ENCODE data around the gene ZFHX3. TPM values are rescaled to one million over a fixed set of nuclear protein-coding genes. Genes with fewer than 3 reads are reported as not detected.

Gene ZFHX3
- total RNA-seq, 1 experiment from 2014 or later = 1.5 TPM

DNA sequence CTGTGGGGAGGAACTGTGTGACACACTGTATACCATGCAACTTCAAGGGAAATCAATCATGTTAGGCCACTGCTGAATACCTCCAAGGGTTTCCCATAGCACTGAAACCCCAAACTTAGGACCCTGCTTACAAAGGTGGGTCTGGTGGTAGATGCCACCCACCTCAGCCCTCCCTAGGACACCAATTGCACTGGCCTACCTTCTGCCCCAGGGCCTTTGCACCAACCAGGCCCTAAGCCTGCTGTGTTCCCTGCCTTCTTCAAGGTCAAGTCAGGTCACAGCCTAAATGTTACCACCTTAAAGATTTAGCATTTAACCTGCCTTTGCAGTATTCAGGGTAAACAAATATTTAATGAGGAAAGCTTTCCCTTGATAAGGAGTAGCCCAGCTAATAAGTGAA, 185.8 kb downstream of the ZFHX3 start:
- no peak overlapping the region for H3K27ac ChIP-seq (ENCODE audit: insufficient read length, low read depth, low read length)
- TF ChIP-seq, protein P1, sequence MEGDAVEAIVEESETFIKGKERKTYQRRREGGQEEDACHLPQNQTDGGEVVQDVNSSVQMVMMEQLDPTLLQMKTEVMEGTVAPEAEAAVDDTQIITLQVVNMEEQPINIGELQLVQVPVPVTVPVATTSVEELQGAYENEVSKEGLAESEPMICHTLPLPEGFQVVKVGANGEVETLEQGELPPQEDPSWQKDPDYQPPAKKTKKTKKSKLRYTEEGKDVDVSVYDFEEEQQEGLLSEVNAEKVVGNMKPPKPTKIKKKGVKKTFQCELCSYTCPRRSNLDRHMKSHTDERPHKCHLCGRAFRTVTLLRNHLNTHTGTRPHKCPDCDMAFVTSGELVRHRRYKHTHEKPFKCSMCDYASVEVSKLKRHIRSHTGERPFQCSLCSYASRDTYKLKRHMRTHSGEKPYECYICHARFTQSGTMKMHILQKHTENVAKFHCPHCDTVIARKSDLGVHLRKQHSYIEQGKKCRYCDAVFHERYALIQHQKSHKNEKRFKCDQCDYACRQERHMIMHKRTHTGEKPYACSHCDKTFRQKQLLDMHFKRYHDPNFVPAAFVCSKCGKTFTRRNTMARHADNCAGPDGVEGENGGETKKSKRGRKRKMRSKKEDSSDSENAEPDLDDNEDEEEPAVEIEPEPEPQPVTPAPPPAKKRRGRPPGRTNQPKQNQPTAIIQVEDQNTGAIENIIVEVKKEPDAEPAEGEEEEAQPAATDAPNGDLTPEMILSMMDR (conservative IDR thresholded peaks at IDR 0.05) = no peak
- DNase-seq = no peak
- no peak overlapping the region for H3K4me2 ChIP-seq (ENCODE audit: insufficient read depth, insufficient read length, low read length)
- H3K4me1 Mint-ChIP-seq = peaks cover 3 to 8% of the 10 kb centered on the region in 2 experiments
- no peak overlapping the region for H2BK12ac ChIP-seq (ENCODE audit: insufficient read length, low read depth, low read length)
- H3K14ac ChIP-seq (ENCODE audit: insufficient read depth, low read length) = no peak overlapping the region
- no peak overlapping the region for H3K4me3 Mint-ChIP-seq
- no peak overlapping the region for H3K9ac ChIP-seq (ENCODE audit: extremely low read depth, insufficient read length, low read length)
- H2BK5ac ChIP-seq (ENCODE audit: insufficient read length, low read length) = no peak overlapping the region
- no peak overlapping the region for H4K91ac ChIP-seq (ENCODE audit: insufficient read length, low read depth, low read length)
- peaks cover 12% of the 10 kb centered on the region for H3K27me3 Mint-ChIP-seq (ENCODE audit: low read depth)
- no peaks in the 10 kb centered on the region for H3K9me3 ChIP-seq (ENCODE audit: control insufficient read depth, low read depth, low read length)
- no peak overlapping the region for H2BK20ac ChIP-seq (ENCODE audit: low read depth, low read length, poor library complexity, severe bottlenecking)
- H3K27ac Mint-ChIP-seq = no peak overlapping the region
- no peaks in the 10 kb centered on the region for H3K36me3 Mint-ChIP-seq (ENCODE audit: insufficient read depth in 1 of 3, low read depth in 3 of 3)
- H3K18ac ChIP-seq (ENCODE audit: insufficient read length, low read depth, low read length) = no peak overlapping the region
- no peaks in the 10 kb centered on the region for H3K9me3 Mint-ChIP-seq
- no peaks in the 10 kb centered on the region for H3K23me2 ChIP-seq (ENCODE audit: insufficient read length, low read depth, low read length, poor library complexity, severe bottlenecking)
- no peak overlapping the region for H4K8ac ChIP-seq (replicated peaks; ENCODE audit: insufficient read length, low read depth, low read length)
- no peaks in the 10 kb centered on the region for H3K4me1 ChIP-seq (ENCODE audit: insufficient read depth, low read length)
- no peak overlapping the region for H2BK15ac ChIP-seq (ENCODE audit: low read depth, low read length)
- no peak overlapping the region for H3K23ac ChIP-seq (ENCODE audit: insufficient read length, low read depth, low read length)
- H3K4ac ChIP-seq (ENCODE audit: low read depth, low read length) = no peak overlapping the region
- no peaks in the 10 kb centered on the region for H3K79me2 ChIP-seq (ENCODE audit: insufficient read depth, low read length)
- H3K27me3 ChIP-seq (ENCODE audit: insufficient read depth, low read length) = no peaks in the 10 kb centered on the region
- H2BK120ac ChIP-seq (ENCODE audit: low read depth, low read length, poor library complexity, severe bottlenecking) = no peak overlapping the region
- no peak overlapping the region for H2AFZ ChIP-seq (ENCODE audit: low read length)
- no peaks in the 10 kb centered on the region for H4K20me1 ChIP-seq (ENCODE audit: control insufficient read depth, insufficient read depth, insufficient read length)
- no peak overlapping the region for H2AK5ac ChIP-seq (ENCODE audit: insufficient read length, low read length)
- H3K56ac ChIP-seq (ENCODE audit: insufficient read length, low read depth, low read length) = no peak overlapping the region
- H3K79me1 ChIP-seq (ENCODE audit: insufficient read depth, low read depth, low read length, poor library complexity, severe bottlenecking) = no peaks in the 10 kb centered on the region
- H4K5ac ChIP-seq (ENCODE audit: insufficient read length, low read depth, low read length) = no peak overlapping the region
- no peak overlapping the region for H3T11ph ChIP-seq (ENCODE audit: low read length)

Data from H9 (cell line).